ENCODE results near the gene HCN4.

GRCh38 chr15:73352082-73352481, 16.7 kb downstream of the HCN4 start:
- no peak for TF ChIP-seq EZH2 (IDR thresholded peaks at IDR 0.05; ENCODE audit: insufficient read depth, poor library complexity, severe bottlenecking)
- TF ChIP-seq EZH2phosphoT487 (IDR thresholded peaks at IDR 0.05; ENCODE audit: insufficient read depth, low read depth), result no peak
